ENCODE results near the gene PARN. TPM values are rescaled to one million over a fixed set of nuclear protein-coding genes. Genes with fewer than 3 reads are reported as not detected.

Gene PARN
- total RNA-seq, 1 experiment from 2014 or later = 56.2 TPM

DNA sequence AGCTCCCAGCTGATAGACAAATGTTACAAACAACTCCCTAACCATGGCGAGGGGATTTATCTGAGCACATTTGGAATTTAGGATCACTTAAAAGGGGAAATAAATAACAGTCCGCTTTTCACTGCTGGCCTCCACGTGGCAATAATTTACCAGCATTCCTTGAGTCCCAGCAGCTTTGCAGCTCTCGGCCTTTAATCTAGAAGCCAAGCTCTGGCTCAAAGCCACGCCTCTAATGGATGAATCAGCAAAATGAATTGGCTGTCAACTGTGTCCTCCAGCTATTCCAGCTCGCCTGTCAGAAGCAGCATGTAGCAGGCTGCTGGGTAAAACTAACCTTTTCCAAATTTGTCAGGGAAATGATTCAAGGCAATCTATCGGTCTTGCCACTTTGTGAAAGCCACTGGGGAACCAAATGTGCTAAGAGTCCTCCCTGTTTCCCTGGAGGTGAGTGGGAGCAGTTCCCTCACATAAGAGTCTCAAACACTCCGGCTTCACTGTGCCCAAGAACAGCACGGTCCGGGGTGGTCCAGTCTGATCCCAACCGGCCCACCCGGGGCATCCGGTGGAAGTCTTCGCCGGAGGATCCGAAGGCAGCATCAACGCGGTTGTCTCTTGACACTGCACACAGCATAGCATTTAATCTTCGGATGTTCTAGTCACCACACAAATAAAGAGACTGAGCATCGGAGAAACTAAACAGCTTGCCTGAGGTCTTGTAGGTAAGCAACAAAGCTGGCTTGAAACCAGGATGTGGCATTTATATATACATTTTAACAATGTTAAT, 143.3 kb downstream of the PARN start:
- Mint-ChIP-seq H3K27ac (peak overlapping the region; percentile 15 to 84 (median 44); a peak in 3 of 7 replicates), H3K4me1 (peaks cover 39 to 49% of the 10 kb centered on the region in 2 experiments), H3K27me3 (ENCODE audit: low read depth) (no peaks in the 10 kb centered on the region), H3K9me3 (no peaks in the 10 kb centered on the region), H3K36me3 (ENCODE audit: insufficient read depth in 1 of 3, low read depth in 3 of 3) (peaks cover 4 to 10% (median 4%) of the 10 kb centered on the region in 3 experiments; a peak in 6 of 7 replicates), H3K4me3 (no peak overlapping the region; a peak in 1 of 5 replicates)
- Histone ChIP-seq H4K5ac (ENCODE audit: insufficient read length, low read depth, low read length) (no peak overlapping the region), H2BK5ac (ENCODE audit: insufficient read length, low read length) (no peak overlapping the region), H3K4me2 (ENCODE audit: insufficient read depth, insufficient read length, low read length) (no peak overlapping the region), H3K4me1 (ENCODE audit: insufficient read depth, low read length) (peaks cover 8% of the 10 kb centered on the region; the same call in 1 of the 2 replicates), H3K9me3 (ENCODE audit: control insufficient read depth, low read depth, low read length) (no peaks in the 10 kb centered on the region), H2BK15ac (ENCODE audit: low read depth, low read length) (no peak overlapping the region), H3K23me2 (ENCODE audit: insufficient read length, low read depth, low read length, poor library complexity, severe bottlenecking) (no peaks in the 10 kb centered on the region), H3K79me1 (ENCODE audit: insufficient read depth, low read depth, low read length, poor library complexity, severe bottlenecking) (no peaks in the 10 kb centered on the region), H2BK20ac (ENCODE audit: low read depth, low read length, poor library complexity, severe bottlenecking) (no peak overlapping the region), H4K91ac (ENCODE audit: insufficient read length, low read depth, low read length) (no peak overlapping the region), H3K23ac (ENCODE audit: insufficient read length, low read depth, low read length) (no peak overlapping the region), H3K9ac (ENCODE audit: extremely low read depth, insufficient read length, low read length) (no peak overlapping the region), H3T11ph (ENCODE audit: low read length) (no peak overlapping the region), H3K27me3 (ENCODE audit: insufficient read depth, low read length) (no peaks in the 10 kb centered on the region), H3K56ac (ENCODE audit: insufficient read length, low read depth, low read length) (no peak overlapping the region), H3K79me2 (ENCODE audit: insufficient read depth, low read length) (no peaks in the 10 kb centered on the region), H3K18ac (ENCODE audit: insufficient read length, low read depth, low read length) (no peak overlapping the region), H3K14ac (ENCODE audit: insufficient read depth, low read length) (no peak overlapping the region), H2BK120ac (ENCODE audit: low read depth, low read length, poor library complexity, severe bottlenecking) (no peak overlapping the region), H3K4ac (ENCODE audit: low read depth, low read length) (no peak overlapping the region), H4K20me1 (ENCODE audit: control insufficient read depth, insufficient read depth, insufficient read length) (no peaks in the 10 kb centered on the region), H4K8ac (replicated peaks; ENCODE audit: insufficient read length, low read depth, low read length) (no peak overlapping the region), H2AFZ (ENCODE audit: low read length) (no peak overlapping the region), H3K27ac (ENCODE audit: insufficient read length, low read depth, low read length) (no peak overlapping the region), H2BK12ac (ENCODE audit: insufficient read length, low read depth, low read length) (no peak overlapping the region), H2AK5ac (ENCODE audit: insufficient read length, low read length) (no peak overlapping the region)
- TF ChIP-seq, protein P1, sequence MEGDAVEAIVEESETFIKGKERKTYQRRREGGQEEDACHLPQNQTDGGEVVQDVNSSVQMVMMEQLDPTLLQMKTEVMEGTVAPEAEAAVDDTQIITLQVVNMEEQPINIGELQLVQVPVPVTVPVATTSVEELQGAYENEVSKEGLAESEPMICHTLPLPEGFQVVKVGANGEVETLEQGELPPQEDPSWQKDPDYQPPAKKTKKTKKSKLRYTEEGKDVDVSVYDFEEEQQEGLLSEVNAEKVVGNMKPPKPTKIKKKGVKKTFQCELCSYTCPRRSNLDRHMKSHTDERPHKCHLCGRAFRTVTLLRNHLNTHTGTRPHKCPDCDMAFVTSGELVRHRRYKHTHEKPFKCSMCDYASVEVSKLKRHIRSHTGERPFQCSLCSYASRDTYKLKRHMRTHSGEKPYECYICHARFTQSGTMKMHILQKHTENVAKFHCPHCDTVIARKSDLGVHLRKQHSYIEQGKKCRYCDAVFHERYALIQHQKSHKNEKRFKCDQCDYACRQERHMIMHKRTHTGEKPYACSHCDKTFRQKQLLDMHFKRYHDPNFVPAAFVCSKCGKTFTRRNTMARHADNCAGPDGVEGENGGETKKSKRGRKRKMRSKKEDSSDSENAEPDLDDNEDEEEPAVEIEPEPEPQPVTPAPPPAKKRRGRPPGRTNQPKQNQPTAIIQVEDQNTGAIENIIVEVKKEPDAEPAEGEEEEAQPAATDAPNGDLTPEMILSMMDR (conservative IDR thresholded peaks at IDR 0.05) = no peak
- peak; percentile 49 for DNase-seq
- WGBS (ENCODE audit: extremely low coverage, insufficient read length, low lambda C conversion rate) = no CpG with 5 or more reads among the region's 20 CpGs
